ENCODE results near the gene SLC6A3.

GRCh38 chr5:1371218-1371971 lies 73.8 kb downstream of the SLC6A3 start:
- TF ChIP-seq EZH2 (IDR thresholded peaks at IDR 0.05; ENCODE audit: insufficient read depth, poor library complexity, severe bottlenecking) (no peak), EZH2phosphoT487 (IDR thresholded peaks at IDR 0.05; ENCODE audit: insufficient read depth, low read depth) (no peak)

Data from GM23248 (cell line).